ENCODE data around the gene SH3PXD2B.

GRCh38 chr5:172444626-172445365, 9.5 kb downstream of the SH3PXD2B start:
- TF ChIP-seq CTCF (IDR thresholded peaks at IDR 0.05), result no peak
- TF ChIP-seq EP300 (IDR thresholded peaks at IDR 0.05), result no peak
- TF ChIP-seq POLR2A (IDR thresholded peaks at IDR 0.05), result no peak

Measured in tibial nerve (tissue), 4 donors.